Measurements from ENCODE around the gene CROT.
A peak's percentile ranks its signal among the peaks of the same experiment; 100 is the strongest.

Gene CROT

GRCh38 chr7:87359366-87359765 is 13.9 kb downstream of the CROT start:
- no peak for TF ChIP-seq CTCF (IDR thresholded peaks at IDR 0.05; ENCODE audit: low read length, missing control alignments)
- no peak overlapping the region for H3K4me3 ChIP-seq (replicated peaks; ENCODE audit: low read depth, low read length)
- peak; percentile 8 for DNase-seq (ENCODE audit: low read depth)

DNA sequence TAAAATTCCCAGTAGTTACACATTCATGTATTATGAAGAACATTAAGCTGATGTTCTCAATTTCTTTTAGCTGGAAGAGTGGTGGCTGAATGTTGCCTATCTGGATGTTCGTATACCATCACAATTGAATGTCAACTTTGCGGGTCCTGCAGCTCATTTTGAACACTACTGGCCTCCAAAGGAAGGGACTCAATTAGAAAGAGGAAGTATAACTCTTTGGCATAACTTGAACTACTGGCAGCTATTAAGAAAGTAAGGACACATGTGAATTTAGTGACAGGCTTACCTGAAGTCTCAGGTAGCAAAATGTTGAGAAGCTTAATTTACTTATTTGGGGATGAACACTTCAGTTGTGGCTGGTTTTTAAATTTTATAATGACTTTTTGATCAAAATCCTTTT is 15.9 kb downstream of the CROT start:
- no peak overlapping the region for H3K4me3 ChIP-seq (replicated peaks; ENCODE audit: low read depth, low read length)
- no peak for TF ChIP-seq CTCF (IDR thresholded peaks at IDR 0.05; ENCODE audit: low read length, missing control alignments)
- no peak for DNase-seq (ENCODE audit: low read depth)

GRCh38 chr7:87363342-87363741 is 17.9 kb downstream of the CROT start:
- no peak for TF ChIP-seq CTCF (IDR thresholded peaks at IDR 0.05; ENCODE audit: low read length, missing control alignments)
- no peak overlapping the region for H3K4me3 ChIP-seq (replicated peaks; ENCODE audit: low read depth, low read length)
- no peak for DNase-seq (ENCODE audit: low read depth)

GRCh38 chr7:87364246-87364645 is 18.8 kb downstream of the CROT start:
- no peak for DNase-seq (ENCODE audit: low read depth)
- H3K4me3 ChIP-seq (replicated peaks; ENCODE audit: low read depth, low read length), result no peak overlapping the region
- TF ChIP-seq CTCF (IDR thresholded peaks at IDR 0.05; ENCODE audit: low read length, missing control alignments), result no peak

DNA sequence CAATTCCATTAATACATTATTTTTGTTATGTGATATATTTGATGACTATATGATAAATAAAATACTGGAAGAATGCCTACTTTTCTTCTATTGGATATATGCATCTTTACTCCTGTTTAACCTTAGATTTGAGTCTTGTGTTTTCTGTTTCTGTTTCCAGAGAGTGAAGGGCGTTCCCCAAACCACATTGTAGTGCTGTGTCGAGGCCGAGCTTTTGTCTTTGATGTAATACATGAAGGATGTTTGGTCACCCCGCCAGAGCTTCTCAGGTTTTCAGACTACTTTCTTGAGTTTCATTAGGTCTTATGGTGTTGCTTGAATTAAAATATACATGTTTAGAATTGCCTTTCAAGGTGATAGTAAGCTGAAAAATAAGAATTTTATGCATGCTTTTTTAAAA is 23.8 kb downstream of the CROT start:
- DNase-seq (ENCODE audit: low read depth), result no peak
- no peak overlapping the region for H3K4me3 ChIP-seq (replicated peaks; ENCODE audit: low read depth, low read length)
- no peak for TF ChIP-seq CTCF (IDR thresholded peaks at IDR 0.05; ENCODE audit: low read length, missing control alignments)

- H3K4me3 ChIP-seq (replicated peaks; ENCODE audit: low read depth, low read length), result no peak overlapping the region
- peak; percentile 77 for DNase-seq (ENCODE audit: low read depth)
- TF ChIP-seq CTCF (IDR thresholded peaks at IDR 0.05; ENCODE audit: low read length, missing control alignments), result no peak
Measured at GRCh38 chr7:87370660-87371180, 25.3 kb downstream of the CROT start.

DNA sequence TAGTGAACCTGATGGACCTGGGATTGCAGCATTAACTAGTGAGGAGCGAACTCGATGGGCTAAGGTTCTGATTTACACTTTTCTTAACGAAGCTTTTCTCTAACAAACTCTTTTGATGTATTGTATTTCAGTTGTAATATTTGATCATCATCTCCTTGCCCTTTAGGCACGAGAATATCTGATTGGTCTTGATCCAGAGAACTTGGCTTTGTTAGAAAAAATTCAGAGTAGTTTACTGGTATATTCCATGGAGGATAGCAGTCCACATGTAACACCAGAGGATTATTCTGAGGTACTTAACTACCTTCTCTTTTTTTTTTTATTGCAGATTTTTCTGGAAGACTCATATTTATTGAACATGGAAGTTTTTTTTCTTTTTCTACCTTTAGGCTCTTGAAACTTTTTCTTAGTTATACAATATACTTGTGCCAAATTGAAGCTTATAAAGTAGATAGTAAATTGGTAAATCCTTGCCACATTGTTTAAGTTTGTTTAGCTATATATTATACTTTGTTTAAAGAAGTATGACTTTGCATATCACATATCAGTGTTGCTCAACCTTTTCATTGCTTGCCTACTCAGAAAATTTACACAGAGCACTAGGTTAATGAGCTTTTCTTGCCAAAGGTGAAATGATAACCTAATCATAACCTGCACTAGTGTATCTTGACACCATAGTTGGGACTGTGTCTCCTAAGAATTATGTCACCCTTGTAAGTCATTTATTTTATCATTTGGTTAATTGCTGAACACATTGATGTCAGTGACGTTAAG is 30.4 kb downstream of the CROT start:
- H3K4me3 ChIP-seq (replicated peaks; ENCODE audit: low read depth, low read length), result no peak overlapping the region
- DNase-seq (ENCODE audit: low read depth), result no peak
- no peak for TF ChIP-seq CTCF (IDR thresholded peaks at IDR 0.05; ENCODE audit: low read length, missing control alignments)

Data from fibroblast of pulmonary artery (primary cell).